ENCODE data around the gene AAGAB.
A peak's percentile ranks its signal among the peaks of the same experiment; 100 is the strongest.

The AAGAB gene

DNA sequence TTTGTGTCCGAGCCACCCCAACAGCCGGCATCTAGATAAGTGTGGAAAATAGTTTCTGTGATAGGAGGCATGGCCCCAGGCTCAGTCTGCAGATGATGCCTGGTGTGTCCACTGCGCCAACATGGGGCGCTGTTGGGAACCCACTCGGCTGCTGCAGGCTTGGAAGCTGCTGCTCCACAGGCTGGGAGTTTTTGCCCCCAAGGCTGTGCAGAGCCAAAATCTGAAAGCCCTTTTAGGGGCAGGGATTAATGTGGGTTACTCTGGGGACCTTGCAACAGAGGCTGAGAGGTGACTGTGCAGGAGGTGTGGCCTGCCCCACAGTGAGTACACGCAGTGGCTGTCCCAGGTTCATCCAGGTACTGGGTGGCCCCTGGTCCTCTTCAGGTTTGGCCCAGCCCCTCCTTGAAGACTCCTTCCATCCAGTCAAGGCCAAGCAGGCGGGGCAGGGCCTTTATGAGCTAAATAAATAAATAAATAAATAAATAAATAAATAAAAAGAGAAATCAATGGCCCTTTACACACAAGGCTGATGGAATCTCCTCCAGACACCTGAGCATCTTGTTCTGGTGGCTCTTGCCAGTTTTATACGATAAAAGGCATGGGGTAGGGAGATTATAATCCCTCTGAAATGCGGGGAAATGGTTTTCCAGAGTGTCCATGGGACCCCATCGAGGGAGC is 73.8 kb downstream of the AAGAB start:
- DNase-seq = peak; percentile 24
- H3K4me3 Mint-ChIP-seq = no peak overlapping the region
- H3K27ac Mint-ChIP-seq = no peak overlapping the region
- no peaks in the 10 kb centered on the region for H3K9me3 Mint-ChIP-seq
- peaks cover 25% of the 10 kb centered on the region for H3K4me1 Mint-ChIP-seq (ENCODE audit: low read depth)
- peaks cover 67% of the 10 kb centered on the region for H3K36me3 Mint-ChIP-seq (ENCODE audit: low read depth)
- H3K27me3 Mint-ChIP-seq = no peaks in the 10 kb centered on the region

DNA sequence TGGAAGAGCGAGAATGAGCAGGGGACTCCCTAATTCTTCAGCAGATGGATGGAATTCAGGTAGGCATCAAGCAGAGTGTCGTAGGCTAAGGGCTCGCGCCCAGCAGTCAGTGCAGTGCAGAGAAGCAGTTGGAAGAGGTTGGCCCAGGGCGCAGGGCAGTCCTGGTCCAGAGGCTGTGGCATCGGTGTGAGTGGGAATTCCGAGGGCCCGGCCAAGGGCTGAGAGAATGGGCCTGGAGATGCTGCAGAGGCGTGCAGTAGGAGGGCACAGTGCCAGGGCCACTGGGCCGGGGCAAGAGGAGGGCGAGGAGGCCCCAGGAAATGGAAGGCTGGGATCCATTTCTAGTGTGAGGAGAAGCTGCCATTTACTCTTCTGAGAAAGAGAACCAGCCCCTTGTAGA is 74.4 kb downstream of the AAGAB start:
- H3K27ac Mint-ChIP-seq = peak overlapping the region; percentile 49
- H3K4me1 Mint-ChIP-seq (ENCODE audit: low read depth) = peaks cover 25% of the 10 kb centered on the region
- DNase-seq = peak; percentile 22
- H3K9me3 Mint-ChIP-seq = no peaks in the 10 kb centered on the region
- no peaks in the 10 kb centered on the region for H3K27me3 Mint-ChIP-seq
- H3K4me3 Mint-ChIP-seq = no peak overlapping the region
- peaks cover 64% of the 10 kb centered on the region for H3K36me3 Mint-ChIP-seq (ENCODE audit: low read depth)

GRCh38 chr15:67179411-67179995 is 75.0 kb downstream of the AAGAB start:
- Mint-ChIP-seq H3K27ac (peak overlapping the region; percentile 27), H3K4me3 (no peak overlapping the region), H3K4me1 (ENCODE audit: low read depth) (peaks cover 30% of the 10 kb centered on the region), H3K9me3 (no peaks in the 10 kb centered on the region), H3K27me3 (no peaks in the 10 kb centered on the region), H3K36me3 (ENCODE audit: low read depth) (peaks cover 62% of the 10 kb centered on the region)
- DNase-seq = no peak

DNA sequence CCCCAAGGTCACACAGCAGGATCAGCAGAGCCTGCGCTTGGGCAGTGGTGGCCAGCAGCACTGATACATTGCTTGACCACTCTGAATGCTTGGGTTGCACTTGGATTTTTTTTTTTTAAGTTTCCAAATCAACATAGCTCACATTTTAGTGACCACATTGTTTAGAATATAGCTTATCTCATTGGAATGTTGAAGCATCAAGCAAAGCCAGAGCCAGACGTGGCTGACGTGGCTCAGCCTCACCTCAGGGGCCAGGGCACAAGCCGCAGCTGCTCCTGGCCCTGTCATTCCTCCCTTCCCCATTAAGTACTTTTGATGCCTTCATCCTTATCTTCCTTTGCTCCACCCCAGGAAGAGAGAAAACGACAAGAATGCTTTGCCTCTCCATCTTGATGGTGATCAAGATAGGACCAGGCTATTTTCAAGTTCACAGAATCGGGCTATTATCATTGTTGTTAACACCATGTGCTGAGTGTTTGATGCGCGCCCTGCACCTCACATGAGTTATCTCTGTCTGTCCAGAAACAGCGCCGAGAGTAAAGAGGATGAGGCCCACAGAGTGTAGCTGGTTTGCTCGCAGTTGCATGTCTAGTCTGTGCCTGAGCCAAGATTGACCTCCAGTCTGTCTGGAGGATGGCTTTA is 75.8 kb downstream of the AAGAB start:
- Mint-ChIP-seq H3K27ac (no peak overlapping the region), H3K27me3 (no peaks in the 10 kb centered on the region), H3K9me3 (no peaks in the 10 kb centered on the region), H3K4me3 (no peak overlapping the region), H3K36me3 (ENCODE audit: low read depth) (peaks cover 63% of the 10 kb centered on the region), H3K4me1 (ENCODE audit: low read depth) (peaks cover 39% of the 10 kb centered on the region)
- DNase-seq = no peak

- Mint-ChIP-seq H3K27ac (no peak overlapping the region), H3K4me3 (no peak overlapping the region), H3K27me3 (no peaks in the 10 kb centered on the region), H3K36me3 (ENCODE audit: low read depth) (peaks cover 66% of the 10 kb centered on the region), H3K4me1 (ENCODE audit: low read depth) (peaks cover 48% of the 10 kb centered on the region), H3K9me3 (no peaks in the 10 kb centered on the region)
- DNase-seq = no peak
Observed at GRCh38 chr15:67177752-67178151, 76.7 kb downstream of the AAGAB start.

GRCh38 chr15:67176195-67176971 is 78.1 kb downstream of the AAGAB start:
- Mint-ChIP-seq H3K4me1 (ENCODE audit: low read depth) (peaks cover 62% of the 10 kb centered on the region), H3K27me3 (no peaks in the 10 kb centered on the region), H3K4me3 (no peak overlapping the region), H3K9me3 (no peaks in the 10 kb centered on the region), H3K27ac (peak overlapping the region; percentile 93), H3K36me3 (ENCODE audit: low read depth) (peaks cover 72% of the 10 kb centered on the region)
- no peak for DNase-seq

DNA sequence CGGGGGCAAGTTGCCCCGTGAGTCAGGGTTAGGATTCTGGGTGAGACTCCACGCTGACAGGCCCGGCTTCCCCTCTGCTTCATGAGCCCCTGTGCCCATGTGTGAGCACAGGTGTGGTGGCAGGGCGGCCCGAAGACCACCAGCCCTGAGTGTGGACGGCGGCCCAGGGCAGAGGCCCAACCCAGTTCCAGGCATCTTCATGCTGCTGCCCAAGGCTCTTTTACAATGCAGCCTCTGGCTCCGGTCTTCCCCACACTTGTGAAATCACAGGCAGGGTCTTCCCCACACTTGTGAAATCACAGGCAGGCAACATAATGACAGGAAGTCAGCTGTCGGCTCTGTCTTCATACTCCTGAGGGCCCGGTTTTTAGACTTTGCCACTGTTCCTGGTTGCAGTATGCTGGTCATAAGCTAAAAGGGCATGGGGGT is 78.8 kb downstream of the AAGAB start:
- no peak overlapping the region for H3K4me3 Mint-ChIP-seq
- peaks cover 76% of the 10 kb centered on the region for H3K36me3 Mint-ChIP-seq (ENCODE audit: low read depth)
- no peaks in the 10 kb centered on the region for H3K27me3 Mint-ChIP-seq
- H3K4me1 Mint-ChIP-seq (ENCODE audit: low read depth) = peaks cover 65% of the 10 kb centered on the region
- peak overlapping the region; percentile 93 for H3K27ac Mint-ChIP-seq
- no peaks in the 10 kb centered on the region for H3K9me3 Mint-ChIP-seq
- peak; percentile 47 for DNase-seq

DNA sequence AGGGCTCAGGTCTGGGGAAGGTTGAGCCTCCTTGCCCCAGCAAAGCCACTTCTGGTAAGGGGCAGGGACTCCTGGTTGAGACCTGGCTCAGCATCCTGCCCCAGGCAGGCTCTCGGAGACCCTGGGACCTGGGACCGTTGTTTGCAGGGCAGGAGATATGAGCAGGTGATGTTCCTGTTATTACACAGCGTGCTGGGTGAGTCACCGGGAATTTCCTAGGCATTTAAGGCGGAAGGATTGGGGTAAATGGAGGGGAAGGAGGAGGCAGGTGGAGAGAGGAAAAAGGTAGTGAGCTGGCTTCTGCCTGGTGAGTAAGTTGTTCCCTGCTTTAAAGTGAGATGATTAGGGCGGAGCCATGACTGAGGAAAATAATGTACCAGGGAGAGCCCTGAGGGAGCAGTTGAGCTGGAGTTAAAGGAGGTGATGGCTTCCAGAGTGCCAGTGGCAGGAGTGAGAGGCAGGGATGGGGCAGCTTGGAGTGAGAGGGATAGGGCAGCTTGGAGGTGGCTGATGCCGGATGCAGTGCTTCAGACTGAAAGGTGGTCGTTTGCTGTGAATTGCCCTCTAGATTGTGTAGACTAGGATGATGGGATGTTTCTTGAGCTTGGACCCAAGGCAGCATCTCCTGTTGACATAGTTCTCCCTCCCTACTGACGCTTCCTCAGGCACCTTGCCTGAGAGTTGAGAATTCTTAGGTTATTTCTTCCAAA is 79.4 kb downstream of the AAGAB start:
- H3K4me1 Mint-ChIP-seq (ENCODE audit: low read depth) = peaks cover 71% of the 10 kb centered on the region
- H3K4me3 Mint-ChIP-seq = no peak overlapping the region
- H3K36me3 Mint-ChIP-seq (ENCODE audit: low read depth) = peaks cover 80% of the 10 kb centered on the region
- H3K9me3 Mint-ChIP-seq = no peaks in the 10 kb centered on the region
- DNase-seq = peak; percentile 60
- H3K27me3 Mint-ChIP-seq = no peaks in the 10 kb centered on the region
- peak overlapping the region; percentile 93 for H3K27ac Mint-ChIP-seq

DNA sequence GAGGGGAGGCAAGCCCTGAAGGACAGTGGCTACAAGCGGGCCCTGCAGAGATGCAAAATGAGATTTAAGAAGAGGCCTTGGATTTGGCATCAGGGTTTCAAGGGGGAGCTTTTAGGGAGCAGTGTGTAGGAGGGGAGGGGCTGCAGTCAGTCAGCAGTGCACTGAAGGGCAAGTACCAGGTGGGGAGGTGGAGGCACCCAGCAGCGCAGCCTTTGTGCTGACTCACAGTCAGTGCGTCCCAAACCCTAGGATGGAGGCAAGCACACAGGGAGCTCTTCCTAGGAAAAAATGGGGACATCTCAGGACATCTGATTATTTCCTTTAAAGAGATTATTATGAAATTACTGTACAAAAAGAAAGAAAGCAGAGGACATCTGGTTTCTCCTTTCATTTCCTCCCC is 80.0 kb downstream of the AAGAB start:
- no peak overlapping the region for H3K4me3 Mint-ChIP-seq
- peaks cover 79% of the 10 kb centered on the region for H3K36me3 Mint-ChIP-seq (ENCODE audit: low read depth)

DNA sequence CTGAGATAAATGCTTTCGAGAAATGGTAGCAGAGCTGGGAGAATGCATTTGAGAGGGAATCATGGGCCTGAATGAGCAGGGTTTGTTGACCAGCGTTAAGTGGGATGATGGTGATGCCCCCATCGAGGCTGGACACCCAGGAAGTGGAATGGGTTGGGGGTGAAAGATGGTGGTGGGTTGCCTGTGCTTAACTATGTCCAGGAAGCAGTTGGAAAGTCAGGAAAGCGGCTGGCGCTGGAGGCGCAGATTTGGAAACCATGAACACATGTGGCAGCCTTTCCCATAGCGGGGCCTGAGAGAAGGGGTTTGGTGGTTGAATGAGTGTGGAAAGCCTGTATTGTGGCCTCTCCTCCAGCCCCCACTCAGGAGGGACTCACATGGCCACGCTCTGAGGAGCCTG is 80.7 kb downstream of the AAGAB start:
- peaks cover 76% of the 10 kb centered on the region for H3K4me1 Mint-ChIP-seq (ENCODE audit: low read depth)
- H3K36me3 Mint-ChIP-seq (ENCODE audit: low read depth) = peaks cover 79% of the 10 kb centered on the region
- H3K4me3 Mint-ChIP-seq = no peak overlapping the region
- no peaks in the 10 kb centered on the region for H3K27me3 Mint-ChIP-seq
- H3K9me3 Mint-ChIP-seq = no peaks in the 10 kb centered on the region
- peak overlapping the region; percentile 93 for H3K27ac Mint-ChIP-seq
- DNase-seq = no peak

More for the DNA sequence above, 80.0 kb downstream of the AAGAB start:
- Mint-ChIP-seq H3K4me1 (ENCODE audit: low read depth) (peaks cover 76% of the 10 kb centered on the region), H3K9me3 (no peaks in the 10 kb centered on the region), H3K27ac (peak overlapping the region; percentile 93), H3K27me3 (no peaks in the 10 kb centered on the region)
- no peak for DNase-seq

- Mint-ChIP-seq H3K27me3 (no peaks in the 10 kb centered on the region), H3K27ac (peak overlapping the region; percentile 93), H3K4me3 (no peak overlapping the region), H3K36me3 (ENCODE audit: low read depth) (peaks cover 80% of the 10 kb centered on the region), H3K4me1 (ENCODE audit: low read depth) (peaks cover 74% of the 10 kb centered on the region), H3K9me3 (no peaks in the 10 kb centered on the region)
- no peak for DNase-seq
Observed at GRCh38 chr15:67173005-67173404, 81.5 kb downstream of the AAGAB start.

- Mint-ChIP-seq H3K4me1 (ENCODE audit: low read depth) (peaks cover 71% of the 10 kb centered on the region), H3K9me3 (no peaks in the 10 kb centered on the region), H3K36me3 (ENCODE audit: low read depth) (peaks cover 89% of the 10 kb centered on the region), H3K4me3 (no peak overlapping the region), H3K27ac (peak overlapping the region; percentile 93), H3K27me3 (no peaks in the 10 kb centered on the region)
- DNase-seq = no peak
Observed at GRCh38 chr15:67172172-67172571, 82.3 kb downstream of the AAGAB start.

GRCh38 chr15:67171471-67171870 is 83.0 kb downstream of the AAGAB start:
- H3K4me3 Mint-ChIP-seq = no peak overlapping the region
- H3K9me3 Mint-ChIP-seq = no peaks in the 10 kb centered on the region
- no peaks in the 10 kb centered on the region for H3K27me3 Mint-ChIP-seq
- H3K27ac Mint-ChIP-seq = peak overlapping the region; percentile 27
- H3K36me3 Mint-ChIP-seq (ENCODE audit: low read depth) = peaks cover 89% of the 10 kb centered on the region
- no peak for DNase-seq
- peaks cover 65% of the 10 kb centered on the region for H3K4me1 Mint-ChIP-seq (ENCODE audit: low read depth)

All from activated T-cell treated with anti-CD3 and anti-CD28 coated beads, Interleukin-2, amount 50 U/mL, for 24 hours (primary cell).